Breast epithelium (tissue), 3 donors: ENCODE measurements around the gene GPATCH8.

Experiments
- POLR2A ChIP-seq: fragments of 450-650 bp; IDR thresholded peaks from one replicate; pipeline ENCODE4 v1.6.1; 2016; ENCODE audit warnings: antibody characterized with exemption, mild to moderate bottlenecking, moderate library complexity
- POLR2AphosphoS5 ChIP-seq, 3 donors: sonication (generic); formaldehyde crosslinking; IDR thresholded peaks; one replicate each; pipeline ENCODE4 v1.6.1; 2017; ENCODE audit warnings: antibody characterized with exemption in 3 of 3
- TF ChIP-seq, protein P1 (sequence below), 3 donors: fragments of 450-650 bp; IDR thresholded peaks; one replicate each; pipeline ENCODE4 v1.5.1; 2016 to 2017; ENCODE audit warnings: antibody characterized with exemption in 3 of 3, mild to moderate bottlenecking in 3 of 3, moderate library complexity in 3 of 3

DNA sequence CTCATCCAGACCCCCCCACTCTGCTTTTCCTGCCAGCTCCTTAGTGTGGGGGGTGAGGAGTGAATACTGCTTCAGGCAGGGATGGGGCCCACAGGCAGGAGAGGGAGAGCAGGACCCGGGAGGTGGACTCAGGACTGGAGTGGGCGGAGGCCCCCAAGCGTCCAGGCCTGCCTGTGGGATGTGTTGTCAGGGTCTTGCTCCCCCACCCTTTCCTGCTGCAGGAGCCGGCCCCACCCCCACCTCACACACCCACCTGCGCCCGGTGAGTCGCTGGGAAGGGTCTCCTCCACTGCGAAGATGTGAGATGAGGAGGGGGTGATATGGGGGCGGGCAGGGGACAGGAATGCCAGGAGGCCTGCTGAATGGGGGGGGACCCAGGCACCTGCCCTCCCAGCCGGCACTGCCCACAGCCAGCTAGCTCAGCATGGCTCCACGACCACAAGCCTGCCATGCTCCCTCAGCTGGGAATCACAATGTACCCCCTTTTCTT lies 140.7 kb downstream of the GPATCH8 start:
- TF ChIP-seq, protein P1, sequence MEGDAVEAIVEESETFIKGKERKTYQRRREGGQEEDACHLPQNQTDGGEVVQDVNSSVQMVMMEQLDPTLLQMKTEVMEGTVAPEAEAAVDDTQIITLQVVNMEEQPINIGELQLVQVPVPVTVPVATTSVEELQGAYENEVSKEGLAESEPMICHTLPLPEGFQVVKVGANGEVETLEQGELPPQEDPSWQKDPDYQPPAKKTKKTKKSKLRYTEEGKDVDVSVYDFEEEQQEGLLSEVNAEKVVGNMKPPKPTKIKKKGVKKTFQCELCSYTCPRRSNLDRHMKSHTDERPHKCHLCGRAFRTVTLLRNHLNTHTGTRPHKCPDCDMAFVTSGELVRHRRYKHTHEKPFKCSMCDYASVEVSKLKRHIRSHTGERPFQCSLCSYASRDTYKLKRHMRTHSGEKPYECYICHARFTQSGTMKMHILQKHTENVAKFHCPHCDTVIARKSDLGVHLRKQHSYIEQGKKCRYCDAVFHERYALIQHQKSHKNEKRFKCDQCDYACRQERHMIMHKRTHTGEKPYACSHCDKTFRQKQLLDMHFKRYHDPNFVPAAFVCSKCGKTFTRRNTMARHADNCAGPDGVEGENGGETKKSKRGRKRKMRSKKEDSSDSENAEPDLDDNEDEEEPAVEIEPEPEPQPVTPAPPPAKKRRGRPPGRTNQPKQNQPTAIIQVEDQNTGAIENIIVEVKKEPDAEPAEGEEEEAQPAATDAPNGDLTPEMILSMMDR (IDR thresholded peaks at IDR 0.05) = no peak
- TF ChIP-seq POLR2AphosphoS5 (IDR thresholded peaks at IDR 0.05) (no peak), POLR2A (no peak)
